Tibial artery (tissue), 4 donors: ENCODE data around the gene HCAR3.
A peak's percentile ranks its signal among the peaks of the same experiment; 100 is the strongest.
"Not testable (repeated sequence)": the region's sequence is repeated elsewhere in the genome, so short reads cannot be mapped to it uniquely, and the experiment has no call there.

Source experiments
- DNase-seq, 2 donors: peaks; one replicate each; pipeline ENCODE4 v3.0.0-alpha.2; 2019
- H3K27ac ChIP-seq, 2 donors: fragments of 200-600 bp; sonication (generic) in 1 of 2; 1 replicate in 1 of 2; 2 replicates in 1 of 2; pipeline ENCODE4 v1.5.1; 2018 to 2019; ENCODE audit warnings: mild to moderate bottlenecking in 1 of 2
- H3K27me3 ChIP-seq, 2 donors: fragments of 200-600 bp; sonication (generic) in 1 of 2; one replicate each; pipeline versions ENCODE4 v1.5.1 to v1.6.0; 2016 to 2019
- H3K36me3 ChIP-seq, 3 donors: fragments of 200-600 bp; sonication (generic) in 2 of 3; one replicate each; pipeline ENCODE4 v1.5.1; 2016 to 2019; ENCODE audit warnings: mild to moderate bottlenecking in 2 of 3
- H3K4me1 ChIP-seq, 4 donors: fragments of 200-600 bp; sonication (generic) in 2 of 4; 1 replicate in 3 of 4; 2 replicates in 1 of 4; pipeline ENCODE4 v1.5.1; 2016 to 2019
- H3K4me3 ChIP-seq, 2 donors: fragments of 200-600 bp; sonication (generic) in 1 of 2; 1 replicate in 1 of 2; 2 replicates in 1 of 2; pipeline ENCODE4 v1.5.1; 2018 to 2019; ENCODE audit warnings: mild to moderate bottlenecking in 2 of 2
- H3K9me3 ChIP-seq, 3 donors: fragments of 200-600 bp; sonication (generic) in 1 of 3; one replicate each; pipeline ENCODE4 v1.5.1; 2016 to 2019
- CTCF ChIP-seq, 2 experiments: fragments of 200-600 bp in 1 of 2; fragments of 450-650 bp in 1 of 2; IDR thresholded peaks; one replicate each; pipeline ENCODE4 v1.5.1; 2017 to 2019; ENCODE audit warnings: antibody characterized with exemption in 2 of 2, mild to moderate bottlenecking in 1 of 2, moderate library complexity in 1 of 2
- intact Hi-C: fragments of 100-400 bp; cut with DNase I; formaldehyde crosslinking; loops from one replicate; pipeline ENCODE4 v1.15.0; 2023; ENCODE audit warnings: low total_unique reads

HCAR3 gene

GRCh38 chr12:122716658-122717057 lies at the start of gene HCAR3:
Gene HCAR3 (minus strand): TSS chr12:122716811. CDS start chr12:122716737, 74 bp downstream.
- H3K9me3 ChIP-seq, intact Hi-C loops, H3K4me1 ChIP-seq, H3K27ac ChIP-seq, H3K36me3 ChIP-seq, H3K4me3 ChIP-seq, DNase-seq, H3K27me3 ChIP-seq: not testable (repeated sequence)

GRCh38 chr12:122757568-122757967 lies 41.0 kb upstream of the HCAR3 start:
- H3K4me3 ChIP-seq = no peak overlapping the region
- intact Hi-C loops = no loop called here
- H3K9me3 ChIP-seq = no peaks in the 10 kb centered on the region
- H3K27ac ChIP-seq = no peak overlapping the region
- no peak for TF ChIP-seq CTCF (IDR thresholded peaks at IDR 0.05)
- no peak for DNase-seq
- H3K27me3 ChIP-seq = no peaks in the 10 kb centered on the region
- H3K4me1 ChIP-seq = peaks cover 0 to 23% (median 11%) of the 10 kb centered on the region in 4 donors
- H3K36me3 ChIP-seq = peaks cover 16 to 68% (median 63%) of the 10 kb centered on the region in 3 donors

GRCh38 chr12:122754790-122755189 lies 38.2 kb upstream of the HCAR3 start:
- no peak for TF ChIP-seq CTCF (IDR thresholded peaks at IDR 0.05)
- H3K4me1 ChIP-seq = peaks cover 0 to 29% (median 15%) of the 10 kb centered on the region in 4 donors
- H3K27me3 ChIP-seq = no peaks in the 10 kb centered on the region
- no peaks in the 10 kb centered on the region for H3K9me3 ChIP-seq
- DNase-seq = no peak
- intact Hi-C loops = loop anchor here (5.0 kb wide), 2 partner anchors 117 to 227 kb away; partner anchors contain the start of genes KNTC1 and RSRC2
- peaks cover 16 to 51% (median 47%) of the 10 kb centered on the region in 3 donors for H3K36me3 ChIP-seq
- H3K27ac ChIP-seq = no peak overlapping the region
- no peak overlapping the region for H3K4me3 ChIP-seq

GRCh38 chr12:122753319-122753650 lies 36.7 kb upstream of the HCAR3 start:
- H3K9me3 ChIP-seq = no peaks in the 10 kb centered on the region
- H3K4me1 ChIP-seq = peaks cover 0 to 29% (median 15%) of the 10 kb centered on the region in 4 donors
- intact Hi-C loops = loop anchor here (5.0 kb wide), 2 partner anchors 116 to 226 kb away; partner anchors contain the start of genes KNTC1 and RSRC2
- H3K36me3 ChIP-seq = peaks cover 10 to 36% (median 33%) of the 10 kb centered on the region in 3 donors
- H3K27ac ChIP-seq = peak overlapping the region; percentile 83 to 86
- peak overlapping the region; percentile 90 for H3K4me3 ChIP-seq
- no peaks in the 10 kb centered on the region for H3K27me3 ChIP-seq
- no peak for DNase-seq
- no peak for TF ChIP-seq CTCF (IDR thresholded peaks at IDR 0.05)

- Histone ChIP-seq H3K9me3 (no peaks in the 10 kb centered on the region), H3K27ac (peak within 1 kb of the TSS; percentile 83 to 86), H3K4me3 (peak within 1 kb of the TSS; percentile 90), H3K27me3 (no peaks in the 10 kb centered on the region), H3K4me1 (peaks cover 0 to 29% (median 15%) of the 10 kb centered on the region in 4 donors), H3K36me3 (peaks cover 10 to 30% (median 27%) of the 10 kb centered on the region in 3 donors)
- peak; percentile 66 to 75 for TF ChIP-seq CTCF (IDR thresholded peaks at IDR 0.05)
- DNase-seq = peak; percentile 96 to 99
- intact Hi-C loops = loop anchor here (5.0 kb wide), 2 partner anchors 115 to 225 kb away; partner anchors contain the start of genes KNTC1 and RSRC2
Observed at GRCh38 chr12:122752464-122753318, 36.1 kb upstream of the HCAR3 start, which contains the start of gene DENR. Gene DENR (plus strand): TSS chr12:122752824. CDS start chr12:122753702, 878 bp downstream.

- H3K27me3 ChIP-seq, H3K4me3 ChIP-seq, H3K9me3 ChIP-seq, H3K27ac ChIP-seq: not testable (repeated sequence)
- intact Hi-C loops = loop anchor here (5.0 kb wide), 2 partner anchors 114 to 224 kb away; partner anchors contain the start of genes KNTC1 and RSRC2
- Histone ChIP-seq H3K36me3 (peaks cover 3 to 12% (median 9%) of the 10 kb centered on the region in 3 donors), H3K4me1 (peaks cover 0 to 19% (median 15%) of the 10 kb centered on the region in 4 donors)
- DNase-seq = peak in 1 of 2 donors; percentile 38
Observed at GRCh38 chr12:122750781-122751515, 34.3 kb upstream of the HCAR3 start.
